ENCODE data around the gene DALRD3. TPM values are rescaled to one million over a fixed set of nuclear protein-coding genes. Genes with fewer than 3 reads are reported as not detected.

Gene DALRD3
- total and polyA plus RNA-seq, 2 experiments from 2014 or later, result 31.0 to 57.7 TPM

- Histone ChIP-seq H3K9me2 (ENCODE audit: insufficient read depth) (no peaks in the 10 kb centered on the region), H3F3A (replicated peaks; ENCODE audit: low read depth) (0 out of 2 replicates have a peak, but pooled peaks cover 15% of the 10 kb centered on the region), H3K79me2 (replicated peaks; ENCODE audit: insufficient read depth) (no peaks in the 10 kb centered on the region; the same call in 1 of the 2 replicates), H2AFZ (no peak overlapping the region), H3K36me3 (ENCODE audit: insufficient read depth) (peaks cover 26% of the 10 kb centered on the region), H4K20me1 (replicated peaks; ENCODE audit: insufficient read depth) (peaks cover 26% of the 10 kb centered on the region), H3K27ac (ENCODE audit: low read depth) (no peak overlapping the region), H3K4me2 (no peak overlapping the region), H3K27me3 (ENCODE audit: insufficient read depth) (no peaks in the 10 kb centered on the region), H3K4me3 (no peak overlapping the region), H3K4me1 (ENCODE audit: insufficient read depth) (no peaks in the 10 kb centered on the region)
- DNase-seq (ENCODE audit: low spot score) (no peak), ATAC-seq (no peak)
- H3K27ac Mint-ChIP-seq, result no peak overlapping the region
- H3K4me3 Mint-ChIP-seq, result no peak overlapping the region
- TF ChIP-seq, protein P1, sequence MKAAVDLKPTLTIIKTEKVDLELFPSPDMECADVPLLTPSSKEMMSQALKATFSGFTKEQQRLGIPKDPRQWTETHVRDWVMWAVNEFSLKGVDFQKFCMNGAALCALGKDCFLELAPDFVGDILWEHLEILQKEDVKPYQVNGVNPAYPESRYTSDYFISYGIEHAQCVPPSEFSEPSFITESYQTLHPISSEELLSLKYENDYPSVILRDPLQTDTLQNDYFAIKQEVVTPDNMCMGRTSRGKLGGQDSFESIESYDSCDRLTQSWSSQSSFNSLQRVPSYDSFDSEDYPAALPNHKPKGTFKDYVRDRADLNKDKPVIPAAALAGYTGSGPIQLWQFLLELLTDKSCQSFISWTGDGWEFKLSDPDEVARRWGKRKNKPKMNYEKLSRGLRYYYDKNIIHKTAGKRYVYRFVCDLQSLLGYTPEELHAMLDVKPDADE (IDR thresholded peaks at IDR 0.05), result no peak
- no peak for TF ChIP-seq CREB1 (CRISPR knock-in tag; IDR thresholded peaks at IDR 0.05; ENCODE audit: low read depth)
- TF ChIP-seq POLR2AphosphoS5 (IDR thresholded peaks at IDR 0.05; ENCODE audit: low read depth), result no peak
- no peak for TF ChIP-seq JUNB (IDR thresholded peaks at IDR 0.05; ENCODE audit: unreplicated experiment)
- no peak for TF ChIP-seq NANOG (IDR thresholded peaks at IDR 0.05; ENCODE audit: borderline replicate concordance)
- TF ChIP-seq, protein P2, sequence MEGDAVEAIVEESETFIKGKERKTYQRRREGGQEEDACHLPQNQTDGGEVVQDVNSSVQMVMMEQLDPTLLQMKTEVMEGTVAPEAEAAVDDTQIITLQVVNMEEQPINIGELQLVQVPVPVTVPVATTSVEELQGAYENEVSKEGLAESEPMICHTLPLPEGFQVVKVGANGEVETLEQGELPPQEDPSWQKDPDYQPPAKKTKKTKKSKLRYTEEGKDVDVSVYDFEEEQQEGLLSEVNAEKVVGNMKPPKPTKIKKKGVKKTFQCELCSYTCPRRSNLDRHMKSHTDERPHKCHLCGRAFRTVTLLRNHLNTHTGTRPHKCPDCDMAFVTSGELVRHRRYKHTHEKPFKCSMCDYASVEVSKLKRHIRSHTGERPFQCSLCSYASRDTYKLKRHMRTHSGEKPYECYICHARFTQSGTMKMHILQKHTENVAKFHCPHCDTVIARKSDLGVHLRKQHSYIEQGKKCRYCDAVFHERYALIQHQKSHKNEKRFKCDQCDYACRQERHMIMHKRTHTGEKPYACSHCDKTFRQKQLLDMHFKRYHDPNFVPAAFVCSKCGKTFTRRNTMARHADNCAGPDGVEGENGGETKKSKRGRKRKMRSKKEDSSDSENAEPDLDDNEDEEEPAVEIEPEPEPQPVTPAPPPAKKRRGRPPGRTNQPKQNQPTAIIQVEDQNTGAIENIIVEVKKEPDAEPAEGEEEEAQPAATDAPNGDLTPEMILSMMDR (conservative IDR thresholded peaks at IDR 0.05; ENCODE audit: low read depth in 2 of 2), result no peak
- H3K9me3 Mint-ChIP-seq, result no peaks in the 10 kb centered on the region
- no peaks in the 10 kb centered on the region; the same call in 2 of the 3 replicates for H3K4me1 Mint-ChIP-seq
- peaks cover 72% of the 10 kb centered on the region for H3K36me3 Mint-ChIP-seq (ENCODE audit: low read depth)
- H3K27me3 Mint-ChIP-seq (ENCODE audit: insufficient read depth, low read depth, poor library complexity), result peaks cover 19% of the 10 kb centered on the region
Measured at GRCh38 chr3:48982016-48982415, 36.4 kb downstream of the DALRD3 start.

GRCh38 chr3:48980295-48980694 is 38.1 kb downstream of the DALRD3 start:
- Histone ChIP-seq H3K27me3 (ENCODE audit: insufficient read depth) (no peaks in the 10 kb centered on the region), H3K4me2 (no peak overlapping the region), H3K9me2 (ENCODE audit: insufficient read depth) (no peaks in the 10 kb centered on the region), H4K20me1 (replicated peaks; ENCODE audit: insufficient read depth) (peaks cover 22% of the 10 kb centered on the region; the same call in 1 of the 2 replicates), H3K27ac (ENCODE audit: low read depth) (no peak overlapping the region), H3K4me3 (no peak overlapping the region), H2AFZ (no peak overlapping the region), H3K4me1 (ENCODE audit: insufficient read depth) (no peaks in the 10 kb centered on the region), H3K79me2 (replicated peaks; ENCODE audit: insufficient read depth) (no peaks in the 10 kb centered on the region; the same call in 1 of the 2 replicates), H3K36me3 (ENCODE audit: insufficient read depth) (peaks cover 41% of the 10 kb centered on the region), H3F3A (replicated peaks; ENCODE audit: low read depth) (0 out of 2 replicates have a peak, but pooled peaks cover 14% of the 10 kb centered on the region)
- Mint-ChIP-seq H3K4me3 (no peak overlapping the region), H3K4me1 (no peaks in the 10 kb centered on the region; the same call in 2 of the 3 replicates), H3K9me3 (no peaks in the 10 kb centered on the region), H3K36me3 (ENCODE audit: low read depth) (peaks cover 74% of the 10 kb centered on the region), H3K27me3 (ENCODE audit: insufficient read depth, low read depth, poor library complexity) (peaks cover 13% of the 10 kb centered on the region), H3K27ac (no peak overlapping the region)
- no peak for ATAC-seq
- no peak for DNase-seq (ENCODE audit: low spot score)
- TF ChIP-seq, protein P1 (IDR thresholded peaks at IDR 0.05), result no peak
- TF ChIP-seq ZNF114 (CRISPR knock-in tag; IDR thresholded peaks at IDR 0.05) (no peak), NANOG (IDR thresholded peaks at IDR 0.05; ENCODE audit: borderline replicate concordance) (no peak), JUNB (IDR thresholded peaks at IDR 0.05; ENCODE audit: unreplicated experiment) (no peak), POLR2AphosphoS5 (IDR thresholded peaks at IDR 0.05; ENCODE audit: low read depth) (no peak), EZH2phosphoT487 (IDR thresholded peaks at IDR 0.05; ENCODE audit: unreplicated experiment) (no peak), ZNF331 (CRISPR knock-in tag; IDR thresholded peaks at IDR 0.05; ENCODE audit: low read depth) (no peak)
- TF ChIP-seq, protein P2 (conservative IDR thresholded peaks at IDR 0.05; ENCODE audit: low read depth in 2 of 2), result no peak
- TF ChIP-seq, protein P3, sequence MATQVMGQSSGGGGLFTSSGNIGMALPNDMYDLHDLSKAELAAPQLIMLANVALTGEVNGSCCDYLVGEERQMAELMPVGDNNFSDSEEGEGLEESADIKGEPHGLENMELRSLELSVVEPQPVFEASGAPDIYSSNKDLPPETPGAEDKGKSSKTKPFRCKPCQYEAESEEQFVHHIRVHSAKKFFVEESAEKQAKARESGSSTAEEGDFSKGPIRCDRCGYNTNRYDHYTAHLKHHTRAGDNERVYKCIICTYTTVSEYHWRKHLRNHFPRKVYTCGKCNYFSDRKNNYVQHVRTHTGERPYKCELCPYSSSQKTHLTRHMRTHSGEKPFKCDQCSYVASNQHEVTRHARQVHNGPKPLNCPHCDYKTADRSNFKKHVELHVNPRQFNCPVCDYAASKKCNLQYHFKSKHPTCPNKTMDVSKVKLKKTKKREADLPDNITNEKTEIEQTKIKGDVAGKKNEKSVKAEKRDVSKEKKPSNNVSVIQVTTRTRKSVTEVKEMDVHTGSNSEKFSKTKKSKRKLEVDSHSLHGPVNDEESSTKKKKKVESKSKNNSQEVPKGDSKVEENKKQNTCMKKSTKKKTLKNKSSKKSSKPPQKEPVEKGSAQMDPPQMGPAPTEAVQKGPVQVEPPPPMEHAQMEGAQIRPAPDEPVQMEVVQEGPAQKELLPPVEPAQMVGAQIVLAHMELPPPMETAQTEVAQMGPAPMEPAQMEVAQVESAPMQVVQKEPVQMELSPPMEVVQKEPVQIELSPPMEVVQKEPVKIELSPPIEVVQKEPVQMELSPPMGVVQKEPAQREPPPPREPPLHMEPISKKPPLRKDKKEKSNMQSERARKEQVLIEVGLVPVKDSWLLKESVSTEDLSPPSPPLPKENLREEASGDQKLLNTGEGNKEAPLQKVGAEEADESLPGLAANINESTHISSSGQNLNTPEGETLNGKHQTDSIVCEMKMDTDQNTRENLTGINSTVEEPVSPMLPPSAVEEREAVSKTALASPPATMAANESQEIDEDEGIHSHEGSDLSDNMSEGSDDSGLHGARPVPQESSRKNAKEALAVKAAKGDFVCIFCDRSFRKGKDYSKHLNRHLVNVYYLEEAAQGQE (IDR thresholded peaks at IDR 0.05; ENCODE audit: unreplicated experiment), result no peak

All from GM23338 (cell line).